HG03565 (cell line): ENCODE results near the gene TAF4.

Experiments
- ATAC-seq: cut with Tn5 transposase; IDR thresholded peaks from one replicate; pipeline ENCODE4 v1.9.1; 2021; ENCODE audit warnings: mild to moderate bottlenecking, moderate library complexity; ENCODE audit not compliant: unreplicated experiment

TAF4 gene

GRCh38 chr20:62025832-62026563 lies 39.7 kb downstream of the TAF4 start:
- no peak for ATAC-seq

GRCh38 chr20:62025394-62025793 lies 40.3 kb downstream of the TAF4 start:
- ATAC-seq: no peak

GRCh38 chr20:62023935-62024334 lies 41.7 kb downstream of the TAF4 start:
- ATAC-seq: no peak

- ATAC-seq: no peak
Observed at GRCh38 chr20:62022575-62023139, 43.0 kb downstream of the TAF4 start.

- no peak for ATAC-seq
Observed at GRCh38 chr20:62021793-62022385, 43.8 kb downstream of the TAF4 start.

- ATAC-seq: no peak
Observed at GRCh38 chr20:62020935-62021701, 44.6 kb downstream of the TAF4 start.

- no peak for ATAC-seq
Observed at GRCh38 chr20:62019881-62020492, 45.7 kb downstream of the TAF4 start.

- no peak for ATAC-seq
Observed at GRCh38 chr20:62019144-62019805, 46.4 kb downstream of the TAF4 start.

GRCh38 chr20:62018437-62019143 lies 47.1 kb downstream of the TAF4 start:
- ATAC-seq: no peak

GRCh38 chr20:62015540-62016288 lies 50.0 kb downstream of the TAF4 start:
- no peak for ATAC-seq

GRCh38 chr20:62014889-62015537 lies 50.7 kb downstream of the TAF4 start:
- no peak for ATAC-seq

- ATAC-seq: no peak
Observed at GRCh38 chr20:62014488-62014775, 51.2 kb downstream of the TAF4 start.

- no peak for ATAC-seq
Observed at GRCh38 chr20:62012631-62013030, 53.0 kb downstream of the TAF4 start.

- no peak for ATAC-seq
Observed at GRCh38 chr20:62011938-62012534, 53.6 kb downstream of the TAF4 start.

GRCh38 chr20:62011403-62011790 lies 54.3 kb downstream of the TAF4 start:
- no peak for ATAC-seq

GRCh38 chr20:62010551-62011402 lies 54.9 kb downstream of the TAF4 start:
- ATAC-seq: no peak

- ATAC-seq: no peak
Observed at GRCh38 chr20:62009869-62010445, 55.7 kb downstream of the TAF4 start.
